Epithelial cell of proximal tubule (primary cell): Measurements from ENCODE around the gene MRPL52. TPM values are rescaled to one million over a fixed set of nuclear protein-coding genes. Genes with fewer than 3 reads are reported as not detected.

Source experiments
- DNase-seq: peaks from one replicate; pipeline ENCODE4 v3.0.0-alpha.2; 2011; ENCODE audit warnings: low read depth
- H3K4me3 ChIP-seq: 2 replicates; pipeline ENCODE4 v1.5.1; 2011; ENCODE audit warnings: low read depth, mild to moderate bottlenecking, low read length
- total RNA-seq: library from RNA; depleted of rRNA; stranded (reverse); fragments of >200 nt; gene quantifications from 2 replicates; pipeline ENCODE4 v1.2.3, GENCODE V29; 2015
- TF ChIP-seq, protein P1 (sequence below): conservative IDR thresholded peaks from 2 replicates; pipeline ENCODE4 v1.5.1; 2012; ENCODE audit warnings: low read depth, mild to moderate bottlenecking, low read length

MRPL52 gene
- total RNA-seq, 1 donor from 2014 or later = 224 TPM

DNA sequence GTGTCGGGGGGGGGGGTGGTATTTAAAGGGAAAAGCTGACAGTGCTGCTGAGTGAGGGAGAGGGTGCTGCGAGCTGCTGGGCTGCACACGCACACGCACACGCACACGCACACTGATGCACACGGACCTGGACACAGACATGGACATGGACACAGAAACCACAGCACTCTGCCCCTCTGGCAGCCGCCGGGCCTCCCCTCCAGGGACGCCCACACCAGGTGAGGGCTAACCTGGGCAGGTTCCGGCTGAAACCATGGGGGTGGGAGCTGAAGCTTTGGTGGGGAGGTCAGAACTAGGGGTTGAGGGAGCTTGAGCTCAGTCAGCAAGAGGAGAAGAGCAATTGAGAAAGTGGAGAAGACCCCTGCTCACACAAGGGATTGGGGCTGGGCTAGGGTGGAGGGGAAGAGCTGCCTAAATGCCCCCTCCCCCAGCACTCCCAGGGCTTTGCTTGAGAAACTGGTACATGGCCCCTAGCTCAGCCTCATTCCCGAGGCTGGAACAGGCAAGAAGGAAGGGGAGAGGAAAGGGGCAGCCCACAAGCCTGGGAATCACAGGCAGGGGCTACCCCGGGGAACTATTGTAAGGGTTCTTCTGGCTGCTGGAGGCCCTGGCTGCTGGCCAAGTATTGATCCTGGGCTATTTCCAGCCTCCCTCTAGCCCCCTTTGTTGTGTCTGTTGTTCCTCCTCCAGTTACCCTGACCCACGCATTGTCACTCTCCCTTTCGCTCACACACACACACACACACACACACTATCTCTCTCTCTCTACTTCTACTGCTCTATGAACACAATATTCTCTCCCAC lies 53.7 kb downstream of the MRPL52 start, which contains the start of gene REM2:
Gene REM2, plus strand, starts transcription at position 50 of the 804 bp plus-strand sequence. Its CDS starts 66 bp downstream, at position 116.
- no peak for DNase-seq
- TF ChIP-seq, protein P1, sequence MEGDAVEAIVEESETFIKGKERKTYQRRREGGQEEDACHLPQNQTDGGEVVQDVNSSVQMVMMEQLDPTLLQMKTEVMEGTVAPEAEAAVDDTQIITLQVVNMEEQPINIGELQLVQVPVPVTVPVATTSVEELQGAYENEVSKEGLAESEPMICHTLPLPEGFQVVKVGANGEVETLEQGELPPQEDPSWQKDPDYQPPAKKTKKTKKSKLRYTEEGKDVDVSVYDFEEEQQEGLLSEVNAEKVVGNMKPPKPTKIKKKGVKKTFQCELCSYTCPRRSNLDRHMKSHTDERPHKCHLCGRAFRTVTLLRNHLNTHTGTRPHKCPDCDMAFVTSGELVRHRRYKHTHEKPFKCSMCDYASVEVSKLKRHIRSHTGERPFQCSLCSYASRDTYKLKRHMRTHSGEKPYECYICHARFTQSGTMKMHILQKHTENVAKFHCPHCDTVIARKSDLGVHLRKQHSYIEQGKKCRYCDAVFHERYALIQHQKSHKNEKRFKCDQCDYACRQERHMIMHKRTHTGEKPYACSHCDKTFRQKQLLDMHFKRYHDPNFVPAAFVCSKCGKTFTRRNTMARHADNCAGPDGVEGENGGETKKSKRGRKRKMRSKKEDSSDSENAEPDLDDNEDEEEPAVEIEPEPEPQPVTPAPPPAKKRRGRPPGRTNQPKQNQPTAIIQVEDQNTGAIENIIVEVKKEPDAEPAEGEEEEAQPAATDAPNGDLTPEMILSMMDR = no peak
- H3K4me3 ChIP-seq = peak within 1 kb of the TSS; percentile 8

DNA sequence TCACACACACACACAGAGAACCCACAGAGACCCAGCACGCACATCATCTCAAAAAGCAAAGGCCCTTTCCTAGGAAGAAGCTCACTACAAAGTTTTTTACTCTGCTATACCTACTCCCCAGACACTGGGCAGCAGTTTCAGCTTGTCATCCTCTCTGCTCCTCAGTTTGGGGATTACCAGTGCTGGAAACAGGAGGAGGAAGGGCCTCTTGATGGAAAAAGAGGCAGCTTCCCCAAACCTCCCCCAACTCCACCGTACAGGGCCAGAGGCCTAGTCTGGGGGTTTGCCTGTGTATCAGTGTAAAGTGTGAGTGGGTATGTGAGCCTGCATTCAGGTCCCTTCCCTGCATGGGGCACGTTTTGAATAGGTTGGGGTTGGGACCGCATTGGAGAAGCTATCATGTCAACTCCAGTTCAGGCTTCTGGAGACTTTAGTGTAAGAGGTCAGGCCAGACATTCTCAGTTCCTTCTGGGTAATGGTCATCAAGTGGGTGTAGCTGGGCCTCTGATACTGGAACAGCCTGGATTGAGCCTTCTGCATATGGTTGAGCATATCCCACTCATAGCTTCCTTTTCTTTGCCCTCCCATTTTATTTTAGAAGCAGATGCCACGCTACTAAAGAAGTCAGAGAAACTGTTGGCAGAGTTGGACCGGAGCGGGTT lies 54.5 kb downstream of the MRPL52 start:
- TF ChIP-seq, protein P1 = no peak
- DNase-seq = no peak
- H3K4me3 ChIP-seq = no peak overlapping the region

Other genes with a start within 250 kb of the MRPL52 start
- gene DAD1, start 240.7 kb upstream of the MRPL52 start, total RNA-seq = 330 and 389 TPM in 2 replicates
- 10.3 and 10.7 TPM in 2 replicates for gene ABHD4, start 231.6 kb upstream of the MRPL52 start, total RNA-seq
- not detected in 2 replicates for gene OR6J1, start 185.5 kb upstream of the MRPL52 start, total RNA-seq
- gene OXA1L, start 63.2 kb upstream of the MRPL52 start, total RNA-seq = 99.2 and 109 TPM in 2 replicates
- 3.5 and 5.6 TPM in 2 replicates for gene SLC7A7, start 14.5 kb upstream of the MRPL52 start, total RNA-seq
- 224 and 227 TPM in 2 replicates for gene MMP14, start 6.7 kb downstream of the MRPL52 start, total RNA-seq
- gene LRP10, start 41.9 kb downstream of the MRPL52 start, total RNA-seq = 82.5 and 102 TPM in 2 replicates
- 0.17 and 0.80 TPM in 2 replicates for gene REM2, start 53.3 kb downstream of the MRPL52 start, total RNA-seq
- 76.4 and 90.6 TPM in 2 replicates for gene RBM23, start 89.3 kb downstream of the MRPL52 start, total RNA-seq
- gene PRMT5, start 99.5 kb downstream of the MRPL52 start, total RNA-seq = 70.5 and 142 TPM in 2 replicates
- 40.0 and 70.5 TPM in 2 replicates for gene HAUS4, start 127.2 kb downstream of the MRPL52 start, total RNA-seq
- 63.2 and 105 TPM in 2 replicates for gene AJUBA, start 152.7 kb downstream of the MRPL52 start, total RNA-seq
- gene C14orf93, start 180.3 kb downstream of the MRPL52 start, total RNA-seq = 6.0 and 9.4 TPM in 2 replicates
- 388 and 413 TPM in 2 replicates for gene PSMB5, start 205.0 kb downstream of the MRPL52 start, total RNA-seq
- not detected in 2 replicates for gene PSMB11, start 212.3 kb downstream of the MRPL52 start, total RNA-seq
- gene CDH24, start 227.6 kb downstream of the MRPL52 start, total RNA-seq = 11.1 and 17.7 TPM in 2 replicates